ENCODE data around the gene GABRP.

The GABRP gene

DNA sequence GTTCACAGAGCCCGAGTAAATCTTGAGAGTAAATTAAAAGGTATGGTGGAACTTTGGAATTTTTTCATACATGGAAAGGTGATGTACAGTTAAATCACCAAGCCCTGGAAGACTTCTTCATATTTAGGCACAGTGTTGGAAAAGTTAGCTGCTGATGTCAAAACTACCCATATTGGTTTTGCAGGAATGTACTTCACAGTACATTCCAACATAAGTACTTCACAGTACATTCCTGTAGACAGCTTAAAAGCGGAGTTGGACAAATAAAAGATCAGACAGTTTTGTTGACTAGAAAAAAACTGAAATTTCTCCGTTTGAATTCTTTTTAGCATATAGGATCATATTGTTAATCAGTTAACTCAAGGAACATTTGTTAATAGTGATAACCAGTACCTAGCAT, 80.1 kb downstream of the GABRP start:
- DNase-seq = no peak

All from MV-4-11 (cell line).